ENCODE measurements around the gene NFATC1. TPM values are rescaled to one million over a fixed set of nuclear protein-coding genes. Genes with fewer than 3 reads are reported as not detected.
A peak's percentile ranks its signal among the peaks of the same experiment; 100 is the strongest.

Gene NFATC1
- total and polyA plus RNA-seq, 2 donors from 2014 or later = 4.3 to 17.2 TPM

GRCh38 chr18:79383388-79384056, 12.2 kb upstream of the NFATC1 start:
- Histone ChIP-seq H3K27me3 (ENCODE audit: control insufficient read depth, insufficient read depth, low read length) (no peaks in the 10 kb centered on the region), H3K4me1 (ENCODE audit: control insufficient read depth in 2 of 3, insufficient read depth in 2 of 3, low read depth in 1 of 3, low read length in 3 of 3) (no peaks in the 10 kb centered on the region), H3K9me3 (ENCODE audit: control insufficient read depth in 2 of 3, insufficient read depth in 1 of 3, low read length in 3 of 3) (no peaks in the 10 kb centered on the region), H3K36me3 (ENCODE audit: control insufficient read depth in 2 of 3, insufficient read depth in 3 of 3, low read length in 3 of 3) (no peaks in the 10 kb centered on the region), H3K27ac (ENCODE audit: low read depth in 2 of 2, low read length in 2 of 2) (no peak overlapping the region), H3K9ac (ENCODE audit: low read length in 3 of 3) (no peak overlapping the region), H3K4me3 (ENCODE audit: low read length in 3 of 3) (no peak overlapping the region)
- intact Hi-C loops (cut with DNase I) = loop anchor here (5.0 kb wide), 1 partner anchor 259 kb away; no protein-coding TSS in a partner anchor
- DNase-seq (peak in 2 of 5 donors; percentile 38 to 69), FAIRE-seq (no peak)
- no peak for TF ChIP-seq CTCF (IDR thresholded peaks at IDR 0.05; ENCODE audit: borderline replicate concordance, extremely low read depth, insufficient read depth)

GRCh38 chr18:79384151-79384807, 11.5 kb upstream of the NFATC1 start:
- intact Hi-C loops (cut with DNase I) = loop anchor here (5.0 kb wide), 1 partner anchor 258 kb away; no protein-coding TSS in a partner anchor
- H3K9me3 ChIP-seq (ENCODE audit: control insufficient read depth in 2 of 3, insufficient read depth in 1 of 3, low read length in 3 of 3) = no peaks in the 10 kb centered on the region
- DNase-seq = peak in 4 of 5 donors; percentile 47 to 61 (median 54)

GRCh38 chr18:79384834-79385233, 10.9 kb upstream of the NFATC1 start:
- intact Hi-C loops (cut with DNase I) = loop anchor here (5.0 kb wide), 1 partner anchor 257 kb away; no protein-coding TSS in a partner anchor
- Histone ChIP-seq H3K4me3 (ENCODE audit: low read length in 3 of 3) (no peak overlapping the region), H3K27me3 (ENCODE audit: control insufficient read depth, insufficient read depth, low read length) (peaks cover 4% of the 10 kb centered on the region), H3K9me3 (ENCODE audit: control insufficient read depth in 2 of 3, insufficient read depth in 1 of 3, low read length in 3 of 3) (no peaks in the 10 kb centered on the region), H3K27ac (ENCODE audit: low read depth in 2 of 2, low read length in 2 of 2) (no peak overlapping the region), H3K4me1 (ENCODE audit: control insufficient read depth in 2 of 3, insufficient read depth in 2 of 3, low read depth in 1 of 3, low read length in 3 of 3) (no peaks in the 10 kb centered on the region), H3K9ac (ENCODE audit: low read length in 3 of 3) (no peak overlapping the region), H3K36me3 (ENCODE audit: control insufficient read depth in 2 of 3, insufficient read depth in 3 of 3, low read length in 3 of 3) (no peaks in the 10 kb centered on the region)
- no peak for TF ChIP-seq CTCF (IDR thresholded peaks at IDR 0.05; ENCODE audit: borderline replicate concordance, extremely low read depth, insufficient read depth)
- DNase-seq (peak in 2 of 5 donors; percentile 34 to 44), FAIRE-seq (no peak)

More at GRCh38 chr18:79384151-79384807, 11.5 kb upstream of the NFATC1 start:
- H3K9ac ChIP-seq (ENCODE audit: low read length in 3 of 3) = no peak overlapping the region
- no peak for TF ChIP-seq CTCF (IDR thresholded peaks at IDR 0.05; ENCODE audit: borderline replicate concordance, extremely low read depth, insufficient read depth)
- H3K27ac ChIP-seq (ENCODE audit: low read depth in 2 of 2, low read length in 2 of 2) = no peak overlapping the region
- H3K4me3 ChIP-seq (ENCODE audit: low read length in 3 of 3) = no peak overlapping the region
- FAIRE-seq = no peak
- no peaks in the 10 kb centered on the region for H3K4me1 ChIP-seq (ENCODE audit: control insufficient read depth in 2 of 3, insufficient read depth in 2 of 3, low read depth in 1 of 3, low read length in 3 of 3)
- H3K27me3 ChIP-seq (ENCODE audit: control insufficient read depth, insufficient read depth, low read length) = peaks cover 3% of the 10 kb centered on the region
- no peaks in the 10 kb centered on the region for H3K36me3 ChIP-seq (ENCODE audit: control insufficient read depth in 2 of 3, insufficient read depth in 3 of 3, low read length in 3 of 3)

All from kidney (tissue), 14 donors.